Neural progenitor cell (in vitro differentiated cells): Measurements from ENCODE around the gene LRP1-AS.

Experiments
- CTCF ChIP-seq: fragments of 200-600 bp; sonication (generic); IDR thresholded peaks from 2 replicates; pipeline ENCODE4 v1.5.1; 2017; ENCODE audit warnings: antibody characterized with exemption, mild to moderate bottlenecking
- EZH2 ChIP-seq: fragments of 200-600 bp; sonication (generic); IDR thresholded peaks from 2 replicates; pipeline ENCODE4 v1.6.1; 2017; ENCODE audit warnings: antibody characterized with exemption, mild to moderate bottlenecking, moderate library complexity
- EZH2phosphoT487 ChIP-seq: fragments of 200-600 bp; sonication (generic); IDR thresholded peaks from 2 replicates; pipeline ENCODE4 v1.6.1; 2017; ENCODE audit warnings: antibody characterized with exemption

GRCh38 chr12:57190037-57190436 lies 42.6 kb upstream of the LRP1-AS start:
- TF ChIP-seq CTCF (no peak), EZH2 (no peak), EZH2phosphoT487 (no peak)
